Adrenal gland (tissue), 12 donors: Measurements from ENCODE around the gene CWC22. TPM values are rescaled to one million over a fixed set of nuclear protein-coding genes. Genes with fewer than 3 reads are reported as not detected.

Experiments used
- DNase-seq, 7 donors: peaks; one replicate each; pipeline ENCODE4 v3.0.0-alpha.2; 2019 to 2020
- H3K27ac ChIP-seq, 5 donors: fragments of 200-600 bp; sonication (generic) in 4 of 5; 1 replicate in 3 of 5; 2 replicates in 2 of 5; pipeline versions ENCODE4 v1.5.1 to v1.8.0; 2016 to 2020; ENCODE audit warnings: mild to moderate bottlenecking in 1 of 5
- H3K27me3 ChIP-seq: fragments of 200-600 bp; 2 replicates; pipeline ENCODE4 v1.8.0; 2021
- H3K36me3 ChIP-seq, 2 donors: fragments of 200-600 bp; replicated peaks in 1 of 2; 1 replicate in 1 of 2; 2 replicates in 1 of 2; pipeline versions ENCODE4 v1.5.1 to v1.8.0; 2018 to 2022
- H3K4me1 ChIP-seq, 2 donors: fragments of 200-600 bp; replicated peaks in 1 of 2; 1 replicate in 1 of 2; 2 replicates in 1 of 2; pipeline versions ENCODE4 v1.5.1 to v1.8.0; 2018 to 2021
- H3K4me3 ChIP-seq, 4 donors: fragments of 200-600 bp; sonication (generic) in 3 of 4; one replicate each; pipeline ENCODE4 v1.5.1; 2016 to 2018
- H3K9me3 ChIP-seq, 3 donors: fragments of 200-600 bp; sonication (generic) in 1 of 3; replicated peaks in 1 of 3; 1 replicate in 2 of 3; 2 replicates in 1 of 3; pipeline versions ENCODE4 v1.5.1 to v1.8.0; 2016 to 2021
- POLR2A ChIP-seq, 2 donors: fragments of 450-650 bp; IDR thresholded peaks; one replicate each; pipeline ENCODE4 v1.6.1; 2017; ENCODE audit warnings: antibody characterized with exemption in 2 of 2, mild to moderate bottlenecking in 2 of 2, moderate library complexity in 1 of 2
- WGBS, 4 donors: extraction: QIAGEN DNeasy Blood & Tissue Kit in 2 of 4; methylation state at CpG; one replicate each; pipeline versions ENCODE4 v1.1.5 to v1.1.7; 2013 to 2017; 5-methylcytosine and 5-hydroxymethylcytosine counted together
- intact Hi-C, 2 donors: fragments of 100-400 bp; cut with DNase I; formaldehyde crosslinking; loops; one replicate each; pipeline versions ENCODE4 v1.14.1 to v1.15.0; 2022 to 2023
- polyA plus RNA-seq, 3 donors: library from polyadenylated mRNA; stranded (reverse); fragments of 200-250 nt in 2 of 3; fragments of 350-450 nt in 1 of 3; fragmentation: Illumina TruSeq in 1 of 3; extraction: RNeasy Lipid Tissue Mini Kit (QIAGEN cat#74804) in 1 of 3; gene quantifications; one replicate each; pipeline ENCODE4 v1.2.3, GENCODE V29; 2013 to 2014
- total RNA-seq, 9 donors: library from RNA; depleted of rRNA in 4 of 9; stranded (reverse); fragments of >200 nt in 4 of 9; fragments of 120-200 nt in 1 of 9; fragmentation: NEBNext Ultra II Directional in 1 of 9; extraction: Animal tissue kit (Norgen Biotek cat#: 25700) in 1 of 9; gene quantifications; one replicate each; pipeline versions ENCODE4 v1.1.0 to v1.2.4, GENCODE V29; 2013 to 2023
- TF ChIP-seq, protein P1 (sequence below), 6 experiments: fragments of 450-650 bp in 4 of 6; fragments of 200-600 bp in 2 of 6; sonication (generic) in 1 of 6; IDR thresholded peaks; 1 replicate in 5 of 6; 2 replicates in 1 of 6; pipeline versions ENCODE4 v1.5.1 to v1.8.0; 2016 to 2021; ENCODE audit warnings: antibody characterized with exemption in 6 of 6, mild to moderate bottlenecking in 2 of 6, moderate library complexity in 1 of 6
- donor health status: healthy with polysubstance abuse.
- donor health status: Bipolar disorder and iron deficiency.
- donor health status: DM: yes; HTN: yes; CAD: no.
- donor health status: DM: no; HTN: no; CAD: no.
- donor health status: DM: no; HTN: no; CAD: no.
- donor health status: DM: yes; HTN: yes; CAD: no.

CWC22 gene
- total and polyA plus RNA-seq, 12 donors: 9.2 to 22.0 (median 14.9) TPM

DNA sequence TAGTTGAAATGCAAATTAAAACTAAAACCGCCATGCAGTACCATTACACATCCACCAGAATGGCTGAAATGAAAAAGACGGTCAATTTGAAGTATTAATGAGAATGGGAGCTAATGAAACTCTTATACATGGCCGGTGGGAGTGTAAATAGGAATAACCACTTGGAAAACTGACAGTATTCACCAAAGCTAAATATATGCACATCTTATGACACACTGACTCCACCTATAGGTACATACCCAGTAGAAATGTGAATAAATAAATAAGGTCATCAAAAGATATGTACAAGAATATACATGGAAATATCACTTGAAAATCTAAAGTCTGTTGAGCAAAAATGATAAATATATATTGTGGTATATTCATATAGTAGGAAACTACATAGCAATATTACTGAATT, 57.7 kb downstream of the CWC22 start:
- Histone ChIP-seq H3K36me3 (peaks cover 0 to 50% of the 10 kb centered on the region in 2 donors), H3K9me3 (no peaks in the 10 kb centered on the region), H3K4me3 (no peak overlapping the region), H3K4me1 (no peaks in the 10 kb centered on the region), H3K27ac (no peak overlapping the region), H3K27me3 (no peaks in the 10 kb centered on the region)
- no peak for DNase-seq
- whole genome bisulfite sequencing, 4 donors: 66 to 91% (median 73%) methylated on average over 3 of the region's 3 CpGs
- TF ChIP-seq POLR2A (IDR thresholded peaks at IDR 0.05): no peak
- TF ChIP-seq, protein P1, sequence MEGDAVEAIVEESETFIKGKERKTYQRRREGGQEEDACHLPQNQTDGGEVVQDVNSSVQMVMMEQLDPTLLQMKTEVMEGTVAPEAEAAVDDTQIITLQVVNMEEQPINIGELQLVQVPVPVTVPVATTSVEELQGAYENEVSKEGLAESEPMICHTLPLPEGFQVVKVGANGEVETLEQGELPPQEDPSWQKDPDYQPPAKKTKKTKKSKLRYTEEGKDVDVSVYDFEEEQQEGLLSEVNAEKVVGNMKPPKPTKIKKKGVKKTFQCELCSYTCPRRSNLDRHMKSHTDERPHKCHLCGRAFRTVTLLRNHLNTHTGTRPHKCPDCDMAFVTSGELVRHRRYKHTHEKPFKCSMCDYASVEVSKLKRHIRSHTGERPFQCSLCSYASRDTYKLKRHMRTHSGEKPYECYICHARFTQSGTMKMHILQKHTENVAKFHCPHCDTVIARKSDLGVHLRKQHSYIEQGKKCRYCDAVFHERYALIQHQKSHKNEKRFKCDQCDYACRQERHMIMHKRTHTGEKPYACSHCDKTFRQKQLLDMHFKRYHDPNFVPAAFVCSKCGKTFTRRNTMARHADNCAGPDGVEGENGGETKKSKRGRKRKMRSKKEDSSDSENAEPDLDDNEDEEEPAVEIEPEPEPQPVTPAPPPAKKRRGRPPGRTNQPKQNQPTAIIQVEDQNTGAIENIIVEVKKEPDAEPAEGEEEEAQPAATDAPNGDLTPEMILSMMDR (IDR thresholded peaks at IDR 0.05): no peak
- intact Hi-C loops: no loop called here

DNA sequence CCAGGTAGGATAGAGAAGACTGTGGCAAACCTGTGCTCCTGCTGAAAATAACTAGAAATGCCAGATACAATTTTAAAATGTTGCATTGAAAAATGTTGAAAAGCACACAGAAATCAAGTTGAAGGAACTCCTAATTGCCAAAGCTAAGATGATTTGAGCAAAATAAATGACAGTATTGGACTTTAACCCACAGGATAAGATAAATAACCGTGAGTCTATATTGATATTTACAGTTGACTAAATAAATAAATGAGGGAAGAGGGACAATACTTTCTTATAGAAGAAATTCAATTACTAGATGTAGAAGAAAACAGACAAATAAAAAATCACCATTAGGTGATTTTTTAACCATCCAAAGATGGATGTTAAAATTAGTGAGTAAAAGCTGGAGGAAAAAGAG, 59.0 kb downstream of the CWC22 start:
- TF ChIP-seq, protein P1 (IDR thresholded peaks at IDR 0.05): no peak
- TF ChIP-seq POLR2A (IDR thresholded peaks at IDR 0.05): no peak
- no peaks in the 10 kb centered on the region for H3K27me3 ChIP-seq
- H3K36me3 ChIP-seq: peaks cover 0 to 36% of the 10 kb centered on the region in 2 donors
- H3K4me3 ChIP-seq: no peak overlapping the region
- no peaks in the 10 kb centered on the region for H3K9me3 ChIP-seq
- WGBS, 4 donors: 40 to 79% (median 74%) methylated on average over 1 of the region's 1 CpG
- intact Hi-C loops: no loop called here
- H3K27ac ChIP-seq: no peak overlapping the region
- H3K4me1 ChIP-seq: no peaks in the 10 kb centered on the region
- no peak for DNase-seq

DNA sequence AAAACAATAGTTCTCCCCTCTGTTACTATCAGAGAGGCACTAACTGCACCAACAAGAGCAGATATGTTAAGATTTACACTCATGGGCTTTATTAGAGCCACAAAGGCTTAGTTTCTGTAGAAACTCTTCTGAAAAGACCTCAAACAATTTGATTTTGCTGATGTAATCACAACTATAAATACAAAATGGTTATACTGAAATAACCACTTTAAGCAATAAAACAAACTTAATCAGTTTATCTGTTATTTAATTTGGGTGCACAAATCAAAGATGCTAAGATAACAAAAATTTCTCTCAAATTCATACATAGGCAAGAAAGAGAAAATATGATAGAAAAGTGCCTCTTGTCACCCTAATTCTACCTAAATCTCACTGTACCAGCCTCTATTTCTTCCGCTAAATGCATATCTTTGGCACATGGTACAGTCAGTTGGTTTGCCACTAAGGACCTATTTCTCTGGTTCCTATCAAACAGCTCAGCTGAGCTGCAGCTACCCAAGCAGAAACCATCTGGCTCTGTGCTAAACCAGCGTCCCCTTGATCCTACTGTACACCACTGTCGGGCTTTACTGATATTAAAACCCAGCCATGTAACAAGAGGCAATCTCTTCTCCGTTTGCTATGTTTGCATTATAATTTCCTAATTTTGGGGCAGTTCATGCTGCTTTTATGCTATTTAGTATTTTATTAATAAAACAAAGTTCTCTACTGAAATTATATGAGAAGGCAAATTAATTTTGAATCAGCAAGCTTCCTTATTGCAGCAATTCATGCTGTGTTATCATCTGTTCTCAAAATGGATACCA, 60.1 kb downstream of the CWC22 start:
- TF ChIP-seq, protein P1 (IDR thresholded peaks at IDR 0.05): no peak
- TF ChIP-seq POLR2A (IDR thresholded peaks at IDR 0.05): no peak
- peaks cover 0 to 28% of the 10 kb centered on the region in 2 donors for H3K36me3 ChIP-seq
- no peak for DNase-seq
- no peaks in the 10 kb centered on the region for H3K4me1 ChIP-seq
- no peaks in the 10 kb centered on the region for H3K27me3 ChIP-seq
- intact Hi-C loops: no loop called here
- no peak overlapping the region for H3K4me3 ChIP-seq
- WGBS, 4 donors: 86 to 100% (median 91%) methylated on average over 4 of the region's 4 CpGs
- no peak overlapping the region for H3K27ac ChIP-seq
- H3K9me3 ChIP-seq: no peaks in the 10 kb centered on the region

DNA sequence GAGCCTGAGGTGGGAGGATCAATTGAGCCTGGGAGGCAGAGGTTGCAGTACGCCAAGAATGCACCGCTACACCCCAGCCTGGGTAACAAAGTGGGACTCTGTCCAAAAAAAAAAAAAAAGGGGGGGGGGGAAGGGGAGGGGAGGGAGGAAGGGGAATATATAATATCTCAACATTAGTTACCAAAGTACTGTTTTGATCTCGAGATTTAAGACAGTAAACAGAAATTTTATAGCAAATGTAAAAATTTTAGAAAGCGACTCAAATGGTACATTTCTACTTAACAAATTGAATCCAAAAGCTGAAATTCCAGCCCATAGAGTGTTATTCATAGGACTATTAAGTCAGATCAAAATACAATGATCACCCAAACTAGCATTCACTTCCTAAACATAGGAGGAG, 60.8 kb downstream of the CWC22 start:
- Histone ChIP-seq H3K4me1 (no peaks in the 10 kb centered on the region), H3K9me3 (no peaks in the 10 kb centered on the region), H3K27ac (no peak overlapping the region), H3K4me3 (no peak overlapping the region), H3K27me3 (no peaks in the 10 kb centered on the region), H3K36me3 (peaks cover 0 to 21% of the 10 kb centered on the region in 2 donors)
- DNase-seq: no peak
- TF ChIP-seq POLR2A (IDR thresholded peaks at IDR 0.05): no peak
- TF ChIP-seq, protein P1 (IDR thresholded peaks at IDR 0.05): no peak
- 97 to 98% (median 97%) methylated on average over 4 of the region's 4 CpGs for WGBS, 4 donors
- intact Hi-C loops: no loop called here
